Measurements from ENCODE around the gene HORMAD2.

The HORMAD2 gene

DNA sequence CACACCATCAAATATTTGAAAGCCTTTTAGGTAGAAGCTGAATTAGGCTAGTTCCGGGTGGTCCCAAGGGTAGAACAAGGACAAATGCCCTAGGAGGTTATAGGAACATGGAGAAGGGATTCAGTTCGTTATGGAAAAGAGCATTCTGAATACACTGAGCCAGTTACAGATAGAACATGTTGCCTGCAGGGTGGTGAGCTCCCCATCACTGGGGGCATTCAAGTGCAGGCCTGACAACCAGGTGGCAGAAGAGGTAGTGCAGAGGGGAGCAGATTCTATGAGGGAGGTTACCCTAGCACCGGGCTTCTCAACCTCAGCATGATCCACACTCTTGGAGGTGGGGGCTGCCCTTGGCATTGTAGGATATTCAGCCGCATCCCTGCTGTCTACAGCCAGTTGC lies 142.1 kb downstream of the HORMAD2 start:
- H3K4me3 ChIP-seq (ENCODE audit: low read depth, low read length) = no peak overlapping the region

DNA sequence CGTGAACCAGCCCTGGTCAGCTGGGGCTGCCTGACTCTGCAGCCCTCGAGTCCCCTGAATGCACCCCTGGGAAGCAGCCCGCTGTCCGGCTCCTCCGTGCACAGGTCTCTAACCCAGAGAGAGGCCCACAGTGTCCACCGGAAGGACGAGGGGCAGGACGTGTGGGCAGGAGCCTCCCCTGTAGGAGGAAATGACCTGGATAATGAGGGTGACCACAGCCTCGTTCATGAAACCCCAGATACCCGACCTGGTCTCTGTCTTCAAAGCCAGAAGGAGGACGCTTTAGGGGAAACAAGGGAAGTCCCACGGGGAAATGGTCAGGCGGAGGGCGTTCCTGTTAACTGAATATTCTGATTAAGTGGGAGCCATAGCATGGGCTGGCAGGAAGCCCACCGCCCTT lies 143.0 kb downstream of the HORMAD2 start:
- H3K4me3 ChIP-seq (ENCODE audit: low read depth, low read length) = no peak overlapping the region

- H3K4me3 ChIP-seq (ENCODE audit: low read depth, low read length) = no peak overlapping the region
These were observed 144.0 kb downstream of the HORMAD2 start for GRCh38 chr22:30224161-30224857.

DNA sequence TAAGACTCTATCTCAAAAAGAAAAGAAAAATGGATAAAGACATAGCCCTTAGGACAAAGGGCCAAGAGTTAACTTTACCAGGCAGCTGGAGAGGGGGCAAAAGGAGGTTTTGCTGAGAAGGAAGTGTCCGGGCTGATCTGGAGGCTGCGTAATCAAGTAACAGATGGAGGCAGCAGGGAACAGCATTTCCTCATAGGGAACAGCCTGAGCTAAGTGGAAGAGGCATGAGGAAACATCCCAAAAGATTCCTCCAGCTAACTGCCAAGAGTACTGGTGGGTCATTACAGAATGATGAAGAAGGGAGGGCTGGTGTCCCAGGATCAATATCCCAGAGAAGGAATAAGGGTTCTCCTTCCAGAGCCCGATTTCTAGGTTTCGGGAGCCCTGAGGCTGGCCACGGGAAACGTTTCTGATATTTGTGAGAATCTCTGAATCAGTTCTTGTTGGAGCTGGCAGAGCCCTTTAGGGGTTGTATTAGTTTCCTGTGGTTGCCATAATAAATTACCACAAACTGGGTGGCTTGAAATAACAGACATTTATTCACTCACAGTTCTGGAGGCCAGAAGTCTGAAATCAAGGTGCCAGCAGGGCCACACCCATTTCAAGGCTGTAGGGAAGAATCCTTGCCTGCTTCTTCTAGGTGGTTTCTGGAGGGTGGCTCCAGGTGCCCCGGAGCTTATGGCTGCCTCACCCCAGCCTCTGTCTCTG lies 145.1 kb downstream of the HORMAD2 start:
- no peak overlapping the region for H3K4me3 ChIP-seq (ENCODE audit: low read depth, low read length)

- H3K4me3 ChIP-seq (ENCODE audit: low read depth, low read length) = no peak overlapping the region
These were observed 146.0 kb downstream of the HORMAD2 start for GRCh38 chr22:30226192-30226832.
